Left ventricle myocardium inferior (tissue), 1 donor: Measurements from ENCODE around the gene WDR35. TPM values are rescaled to one million over a fixed set of nuclear protein-coding genes. Genes with fewer than 3 reads are reported as not detected.
"Not testable (repeated sequence)": the region's sequence is repeated elsewhere in the genome, so short reads cannot be mapped to it uniquely, and the experiment has no call there.

Source experiments
- DNase-seq: peaks from one replicate; pipeline ENCODE4 v3.0.0-alpha.2; 2020
- H3K27ac ChIP-seq: fragments of 200-600 bp; replicated peaks from 2 replicates; pipeline ENCODE4 v1.8.0; 2021
- H3K27me3 ChIP-seq: fragments of 200-600 bp; 2 replicates; pipeline ENCODE4 v1.8.0; 2021; ENCODE audit warnings: low read depth
- H3K36me3 ChIP-seq: fragments of 200-600 bp; 2 replicates; pipeline ENCODE4 v1.8.0; 2021
- H3K4me1 ChIP-seq: fragments of 200-600 bp; 2 replicates; pipeline ENCODE4 v1.8.0; 2021
- H3K4me3 ChIP-seq: fragments of 200-600 bp; 2 replicates; pipeline ENCODE4 v1.8.0; 2021; ENCODE audit warnings: mild to moderate bottlenecking, moderate library complexity
- H3K9me3 ChIP-seq: fragments of 200-600 bp; replicated peaks from 2 replicates; pipeline ENCODE4 v1.8.0; 2021
- CTCF ChIP-seq: fragments of 200-600 bp; IDR thresholded peaks from 2 replicates; pipeline ENCODE4 v1.8.0; 2021; ENCODE audit warnings: antibody characterized with exemption, mild to moderate bottlenecking, borderline replicate concordance
- intact Hi-C: fragments of 100-400 bp; cut with micrococcal nuclease; formaldehyde crosslinking; loops from one replicate; pipeline ENCODE4 v1.11.0; 2022
- total RNA-seq: library from RNA; stranded (reverse); fragmentation: NEBNext Ultra II Directional; extraction: Animal tissue kit (Norgen Biotek cat#: 25700); gene quantifications from one replicate; pipeline ENCODE4 v1.2.1, GENCODE V29; 2021
- donor health status: DM: no; HTN: yes; CAD: no; lungs with severe emphysema.

Gene WDR35
- total RNA-seq, 1 donor from 2014 or later = 4.8 TPM

- no peaks in the 10 kb centered on the region for H3K36me3 ChIP-seq
- DNase-seq = no peak
- no peaks in the 10 kb centered on the region for H3K9me3 ChIP-seq
- peaks cover 72% of the 10 kb centered on the region for H3K4me1 ChIP-seq
- intact Hi-C loops = no loop called here
- H3K4me3 ChIP-seq = no peak overlapping the region
- H3K27ac ChIP-seq = no peak overlapping the region
- TF ChIP-seq CTCF = no peak
- no peaks in the 10 kb centered on the region for H3K27me3 ChIP-seq
Observed at GRCh38 chr2:19894134-19894792, 95.6 kb downstream of the WDR35 start.

- Histone ChIP-seq H3K36me3 (no peaks in the 10 kb centered on the region), H3K9me3 (no peaks in the 10 kb centered on the region), H3K4me1 (peaks cover 72% of the 10 kb centered on the region), H3K27me3 (no peaks in the 10 kb centered on the region), H3K4me3 (no peak overlapping the region), H3K27ac (no peak overlapping the region)
- no peak for TF ChIP-seq CTCF
- DNase-seq = no peak
- intact Hi-C loops = no loop called here
Observed at GRCh38 chr2:19893520-19894133, 96.3 kb downstream of the WDR35 start.

GRCh38 chr2:19891971-19892370, 97.9 kb downstream of the WDR35 start:
- H3K4me1 ChIP-seq = peaks cover 61% of the 10 kb centered on the region
- H3K36me3 ChIP-seq, H3K9me3 ChIP-seq, H3K27me3 ChIP-seq, intact Hi-C loops, DNase-seq, H3K27ac ChIP-seq, H3K4me3 ChIP-seq: not testable (repeated sequence)

GRCh38 chr2:19890104-19890503, 99.8 kb downstream of the WDR35 start:
- Histone ChIP-seq H3K9me3 (no peaks in the 10 kb centered on the region), H3K4me3 (no peak overlapping the region), H3K4me1 (peaks cover 43% of the 10 kb centered on the region), H3K27ac (no peak overlapping the region), H3K36me3 (no peaks in the 10 kb centered on the region), H3K27me3 (no peaks in the 10 kb centered on the region)
- no peak for DNase-seq
- intact Hi-C loops = no loop called here
- TF ChIP-seq CTCF = no peak

- intact Hi-C loops = no loop called here
- TF ChIP-seq CTCF = no peak
- no peaks in the 10 kb centered on the region for H3K27me3 ChIP-seq
- H3K9me3 ChIP-seq = no peaks in the 10 kb centered on the region
- no peak for DNase-seq
- H3K4me3 ChIP-seq = no peak overlapping the region
- H3K27ac ChIP-seq = no peak overlapping the region
- no peaks in the 10 kb centered on the region for H3K36me3 ChIP-seq
- peaks cover 31% of the 10 kb centered on the region for H3K4me1 ChIP-seq
Observed at GRCh38 chr2:19888831-19889230, 101.1 kb downstream of the WDR35 start.

- Histone ChIP-seq H3K36me3 (no peaks in the 10 kb centered on the region), H3K4me1 (peaks cover 27% of the 10 kb centered on the region), H3K4me3 (no peak overlapping the region), H3K27me3 (no peaks in the 10 kb centered on the region), H3K9me3 (no peaks in the 10 kb centered on the region), H3K27ac (no peak overlapping the region)
- no peak for DNase-seq
- TF ChIP-seq CTCF = no peak
- intact Hi-C loops = no loop called here
Observed at GRCh38 chr2:19887510-19887909, 102.4 kb downstream of the WDR35 start.
